Measurements from ENCODE around the gene KDM4B. TPM values are rescaled to one million over a fixed set of nuclear protein-coding genes. Genes with fewer than 3 reads are reported as not detected.

The KDM4B gene
- total and polyA plus RNA-seq, 2 donors (not counting 1 experiment from before 2014, with no cell fraction given) = 6.4 to 14.4 TPM

GRCh38 chr19:4957981-4958380 is 10.9 kb upstream of the KDM4B start:
- TF ChIP-seq CTCF (conservative IDR thresholded peaks at IDR 0.05 in 1 of 2, IDR thresholded peaks at IDR 0.05 in 1 of 2; ENCODE audit: low read depth in 1 of 2, low read length in 2 of 2) (no peak), EZH2 (IDR thresholded peaks at IDR 0.05; ENCODE audit: low read length, missing control alignments) (no peak)
- H3K4me1 ChIP-seq (ENCODE audit: control insufficient read depth, extremely low read depth, insufficient read depth, low read length) = no peaks in the 10 kb centered on the region
- no peak overlapping the region for H2AFZ ChIP-seq (ENCODE audit: low read length)
- H3K4me2 ChIP-seq (ENCODE audit: extremely low read depth, insufficient read depth, low read length) = no peak overlapping the region
- H3K36me3 ChIP-seq (ENCODE audit: control insufficient read depth, insufficient read depth, low read length) = peaks cover 15% of the 10 kb centered on the region
- H4K20me1 ChIP-seq (ENCODE audit: control insufficient read depth, extremely low read depth, insufficient read depth, low read length) = no peaks in the 10 kb centered on the region
- H3K9me3 ChIP-seq (ENCODE audit: control insufficient read depth, insufficient read depth, low read depth, low read length) = no peaks in the 10 kb centered on the region
- H3K27ac ChIP-seq (ENCODE audit: insufficient read depth, low read length) = no peak overlapping the region
- H3K27me3 ChIP-seq (ENCODE audit: control insufficient read depth, insufficient read depth, low read length) = no peaks in the 10 kb centered on the region
- DNase-seq (ENCODE audit: low read depth in 2 of 2) = no peak
- no peak overlapping the region for H3K9ac ChIP-seq (ENCODE audit: insufficient read depth, low read length)
- H3K79me2 ChIP-seq (ENCODE audit: control insufficient read depth, insufficient read depth, low read length) = no peaks in the 10 kb centered on the region
- H3K4me3 ChIP-seq (replicated peaks in 1 of 4; ENCODE audit: control extremely low read depth in 1 of 4, insufficient read depth in 1 of 4, low read depth in 3 of 4, low read length in 4 of 4) = no peak overlapping the region

- TF ChIP-seq EZH2 (IDR thresholded peaks at IDR 0.05; ENCODE audit: low read length, missing control alignments) (no peak), CTCF (conservative IDR thresholded peaks at IDR 0.05 in 1 of 2, IDR thresholded peaks at IDR 0.05 in 1 of 2; ENCODE audit: low read depth in 1 of 2, low read length in 2 of 2) (no peak)
- Histone ChIP-seq H3K27me3 (ENCODE audit: control insufficient read depth, insufficient read depth, low read length) (no peaks in the 10 kb centered on the region), H3K4me3 (replicated peaks in 1 of 4; ENCODE audit: control extremely low read depth in 1 of 4, insufficient read depth in 1 of 4, low read depth in 3 of 4, low read length in 4 of 4) (no peak overlapping the region), H3K9me3 (ENCODE audit: control insufficient read depth, insufficient read depth, low read depth, low read length) (no peaks in the 10 kb centered on the region), H3K9ac (ENCODE audit: insufficient read depth, low read length) (no peak overlapping the region), H3K27ac (ENCODE audit: insufficient read depth, low read length) (no peak overlapping the region), H3K4me1 (ENCODE audit: control insufficient read depth, extremely low read depth, insufficient read depth, low read length) (no peaks in the 10 kb centered on the region), H3K4me2 (ENCODE audit: extremely low read depth, insufficient read depth, low read length) (no peak overlapping the region), H3K36me3 (ENCODE audit: control insufficient read depth, insufficient read depth, low read length) (peaks cover 8% of the 10 kb centered on the region), H4K20me1 (ENCODE audit: control insufficient read depth, extremely low read depth, insufficient read depth, low read length) (no peaks in the 10 kb centered on the region), H3K79me2 (ENCODE audit: control insufficient read depth, insufficient read depth, low read length) (no peaks in the 10 kb centered on the region), H2AFZ (ENCODE audit: low read length) (no peak overlapping the region)
- DNase-seq (ENCODE audit: low read depth in 2 of 2) = no peak
These were observed 6.8 kb upstream of the KDM4B start for GRCh38 chr19:4962085-4962619.

GRCh38 chr19:4965061-4965460 is 3.9 kb upstream of the KDM4B start:
- H3K9ac ChIP-seq (ENCODE audit: insufficient read depth, low read length) = no peak overlapping the region

More at GRCh38 chr19:4965061-4965460, 3.9 kb upstream of the KDM4B start:
- Histone ChIP-seq H3K9me3 (ENCODE audit: control insufficient read depth, insufficient read depth, low read depth, low read length) (no peaks in the 10 kb centered on the region), H3K4me3 (replicated peaks in 1 of 4; ENCODE audit: control extremely low read depth in 1 of 4, insufficient read depth in 1 of 4, low read depth in 3 of 4, low read length in 4 of 4) (no peak overlapping the region), H3K4me1 (ENCODE audit: control insufficient read depth, extremely low read depth, insufficient read depth, low read length) (no peaks in the 10 kb centered on the region), H3K4me2 (ENCODE audit: extremely low read depth, insufficient read depth, low read length) (no peak overlapping the region), H3K27me3 (ENCODE audit: control insufficient read depth, insufficient read depth, low read length) (no peaks in the 10 kb centered on the region), H2AFZ (ENCODE audit: low read length) (no peak overlapping the region), H3K36me3 (ENCODE audit: control insufficient read depth, insufficient read depth, low read length) (peaks cover 1% of the 10 kb centered on the region), H3K79me2 (ENCODE audit: control insufficient read depth, insufficient read depth, low read length) (peaks cover 6% of the 10 kb centered on the region), H3K27ac (ENCODE audit: insufficient read depth, low read length) (no peak overlapping the region), H4K20me1 (ENCODE audit: control insufficient read depth, extremely low read depth, insufficient read depth, low read length) (no peaks in the 10 kb centered on the region)
- no peak for DNase-seq (ENCODE audit: low read depth in 2 of 2)
- TF ChIP-seq CTCF (conservative IDR thresholded peaks at IDR 0.05 in 1 of 2, IDR thresholded peaks at IDR 0.05 in 1 of 2; ENCODE audit: low read depth in 1 of 2, low read length in 2 of 2) = no peak
- TF ChIP-seq EZH2 (IDR thresholded peaks at IDR 0.05; ENCODE audit: low read length, missing control alignments) = no peak
